ENCODE data around the gene FES. TPM values are rescaled to one million over a fixed set of nuclear protein-coding genes. Genes with fewer than 3 reads are reported as not detected.

The FES gene
- total RNA-seq, 3 donors from 2014 or later (not counting 1 experiment from before 2014, with no cell fraction given) = 35.8 to 70.3 (median 52.5) TPM

DNA sequence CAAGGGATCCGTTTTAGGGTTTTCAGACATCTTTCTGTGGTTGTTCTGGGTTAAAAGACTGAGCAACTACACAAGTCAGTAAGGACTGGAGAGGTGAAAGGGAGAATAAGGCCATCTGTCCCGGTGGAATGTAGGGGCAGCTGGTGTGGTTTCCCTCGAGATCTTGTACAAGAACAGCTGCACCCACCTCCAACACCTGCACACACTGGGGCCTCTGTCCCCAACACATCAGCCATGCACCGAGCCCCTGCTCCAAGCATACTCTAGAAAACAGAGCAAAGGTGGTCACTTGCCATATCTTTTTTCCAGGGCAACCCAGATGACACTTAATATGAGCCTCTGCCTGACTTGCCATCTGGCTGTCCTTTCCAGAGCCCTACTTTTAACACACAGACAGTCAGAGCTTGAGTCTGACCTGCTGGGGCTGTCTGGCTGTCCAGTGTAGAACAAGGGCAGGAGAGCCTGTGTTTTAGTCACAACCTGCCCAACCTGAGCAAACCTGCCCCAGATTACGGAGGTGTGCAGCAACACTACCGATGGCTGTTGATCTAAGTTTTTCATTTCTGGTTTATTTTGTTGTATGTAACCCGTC, 31.0 kb downstream of the FES start:
- Mint-ChIP-seq H3K4me1 (peaks cover 0 to 5% of the 10 kb centered on the region in 2 donors), H3K36me3 (peaks cover 6% of the 10 kb centered on the region), H3K4me3 (no peak overlapping the region), H3K27ac (peak overlapping the region in 1 of 2 donors; percentile 38), H3K9me3 (no peaks in the 10 kb centered on the region), H3K27me3 (ENCODE audit: low read depth in 2 of 2) (no peaks in the 10 kb centered on the region)
- intact Hi-C loops (cut with micrococcal nuclease) = no loop called here
- ATAC-seq (peak in 1 of 3 donors; percentile 18), DNase-seq (no peak)
- no peak for TF ChIP-seq CTCF (IDR thresholded peaks at IDR 0.05)
- Histone ChIP-seq H3K4me1 (ENCODE audit: control insufficient read depth, insufficient read depth, low read length) (peaks cover 14% of the 10 kb centered on the region), H3K4me3 (ENCODE audit: low read length) (no peak overlapping the region), H3K9me3 (ENCODE audit: control insufficient read depth, insufficient read depth, low read length) (no peaks in the 10 kb centered on the region), H3K36me3 (ENCODE audit: control insufficient read depth, insufficient read depth, low read length) (peaks cover 94% of the 10 kb centered on the region), H3K27me3 (ENCODE audit: control insufficient read depth, insufficient read depth, low read length) (no peaks in the 10 kb centered on the region), H3K27ac (ENCODE audit: low read length) (no peak overlapping the region)
- WGBS (ENCODE audit: insufficient coverage) = 62% methylated on average over 6 of the region's 7 CpGs

DNA sequence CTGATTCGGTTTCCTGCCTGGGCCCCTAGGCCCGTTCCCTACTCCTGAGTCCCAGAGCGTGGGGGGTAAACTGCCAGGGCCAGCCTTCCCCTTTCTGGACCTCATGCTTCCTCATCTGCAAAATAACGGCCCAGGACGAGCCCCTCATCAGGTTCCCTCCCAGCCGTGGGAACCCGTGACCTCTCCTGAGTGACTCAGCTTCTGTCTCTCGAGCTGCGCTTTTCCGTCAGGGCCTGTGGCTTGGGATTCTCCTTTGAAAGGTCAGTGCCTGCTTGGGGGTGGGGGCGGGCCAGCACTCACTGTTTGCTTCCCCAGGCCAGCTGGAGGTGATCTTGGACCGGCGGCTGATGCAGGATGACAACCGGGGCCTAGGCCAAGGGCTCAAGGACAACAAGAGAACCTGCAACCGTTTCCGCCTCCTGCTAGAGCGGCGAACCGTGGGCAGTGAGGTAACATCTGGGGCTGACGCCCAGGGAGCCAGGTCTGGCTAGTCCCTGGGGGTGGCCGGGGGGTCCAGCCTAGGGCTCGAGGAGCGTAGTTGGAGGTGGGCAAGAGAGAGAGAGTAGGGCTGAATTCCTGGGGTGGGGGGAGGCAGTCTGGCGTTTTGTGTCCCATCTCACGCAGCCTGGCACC, 31.6 kb downstream of the FES start:
- intact Hi-C loops (cut with micrococcal nuclease) = no loop called here
- H3K4me3 ChIP-seq (ENCODE audit: low read length) = no peak overlapping the region
- H3K4me1 ChIP-seq (ENCODE audit: control insufficient read depth, insufficient read depth, low read length) = peaks cover 14% of the 10 kb centered on the region
- 75% methylated on average over 25 of the region's 25 CpGs for WGBS (ENCODE audit: insufficient coverage)
- Mint-ChIP-seq H3K4me1 (peaks cover 0 to 5% of the 10 kb centered on the region in 2 donors), H3K27me3 (ENCODE audit: low read depth in 2 of 2) (no peaks in the 10 kb centered on the region), H3K36me3 (peaks cover 9% of the 10 kb centered on the region), H3K4me3 (no peak overlapping the region), H3K9me3 (no peaks in the 10 kb centered on the region), H3K27ac (peak overlapping the region in 1 of 2 donors; percentile 38)
- no peak for TF ChIP-seq CTCF (IDR thresholded peaks at IDR 0.05)
- ATAC-seq (peak in 2 of 3 donors; percentile 22 to 59), DNase-seq (no peak)
- H3K27ac ChIP-seq (ENCODE audit: low read length) = no peak overlapping the region
- peaks cover 93% of the 10 kb centered on the region for H3K36me3 ChIP-seq (ENCODE audit: control insufficient read depth, insufficient read depth, low read length)
- no peaks in the 10 kb centered on the region for H3K9me3 ChIP-seq (ENCODE audit: control insufficient read depth, insufficient read depth, low read length)
- no peaks in the 10 kb centered on the region for H3K27me3 ChIP-seq (ENCODE audit: control insufficient read depth, insufficient read depth, low read length)

- Histone ChIP-seq H3K4me1 (ENCODE audit: control insufficient read depth, insufficient read depth, low read length) (peaks cover 14% of the 10 kb centered on the region), H3K27me3 (ENCODE audit: control insufficient read depth, insufficient read depth, low read length) (no peaks in the 10 kb centered on the region), H3K9me3 (ENCODE audit: control insufficient read depth, insufficient read depth, low read length) (no peaks in the 10 kb centered on the region), H3K36me3 (ENCODE audit: control insufficient read depth, insufficient read depth, low read length) (peaks cover 92% of the 10 kb centered on the region), H3K4me3 (ENCODE audit: low read length) (no peak overlapping the region), H3K27ac (ENCODE audit: low read length) (no peak overlapping the region)
- Mint-ChIP-seq H3K27ac (peak overlapping the region in 1 of 2 donors; percentile 12), H3K4me1 (peaks cover 0 to 5% of the 10 kb centered on the region in 2 donors), H3K4me3 (no peak overlapping the region), H3K36me3 (peaks cover 15% of the 10 kb centered on the region), H3K27me3 (ENCODE audit: low read depth in 2 of 2) (no peaks in the 10 kb centered on the region), H3K9me3 (no peaks in the 10 kb centered on the region)
- ATAC-seq (no peak), DNase-seq (no peak)
- WGBS (ENCODE audit: insufficient coverage) = 79% methylated on average over 11 of the region's 11 CpGs
- intact Hi-C loops (cut with micrococcal nuclease) = no loop called here
- TF ChIP-seq CTCF (IDR thresholded peaks at IDR 0.05) = no peak
These were observed 32.2 kb downstream of the FES start for GRCh38 chr15:90916461-90916860.
